Upper lobe of left lung (tissue), 6 donors: ENCODE results near the gene ST7. TPM values are rescaled to one million over a fixed set of nuclear protein-coding genes. Genes with fewer than 3 reads are reported as not detected.

ENCODE experiments used
- ATAC-seq, 2 donors: fragments of 200-7000 bp; cut with Tn5 transposase; one replicate each; pipeline ENCODE4 v1.9.1; 2022; ENCODE audit warnings: mild to moderate bottlenecking in 2 of 2, moderate library complexity in 2 of 2; ENCODE audit not compliant: low FRiP score in 2 of 2
- DNase-seq, 2 donors: peaks; one replicate each; pipeline ENCODE4 v3.0.0-alpha.2; 2019 to 2020
- H3K27ac ChIP-seq, 4 donors: fragments of 200-600 bp; sonication (generic); one replicate each; pipeline ENCODE4 v1.5.1; 2016 to 2019
- H3K27me3 ChIP-seq, 4 donors: fragments of 200-600 bp; sonication (generic); one replicate each; pipeline ENCODE4 v1.5.1; 2017 to 2019
- H3K36me3 ChIP-seq, 4 donors: fragments of 200-600 bp; sonication (generic); one replicate each; pipeline ENCODE4 v1.5.1; 2016 to 2019
- H3K4me1 ChIP-seq, 4 donors: fragments of 200-600 bp; sonication (generic); one replicate each; pipeline ENCODE4 v1.5.1; 2018 to 2019
- H3K4me3 ChIP-seq, 4 donors: fragments of 200-600 bp; sonication (generic); one replicate each; pipeline ENCODE4 v1.5.1; 2017 to 2019; ENCODE audit warnings: mild to moderate bottlenecking in 2 of 4, moderate library complexity in 1 of 4
- H3K9me3 ChIP-seq, 4 donors: fragments of 200-600 bp; sonication (generic); one replicate each; pipeline ENCODE4 v1.5.1; 2018 to 2019
- EP300 ChIP-seq, 4 donors: sonication (generic); formaldehyde crosslinking; IDR thresholded peaks; one replicate each; pipeline ENCODE4 v1.5.1; 2017; ENCODE audit warnings: antibody characterized with exemption in 4 of 4, control low read depth in 2 of 4
- POLR2A ChIP-seq, 4 donors: fragments of 450-650 bp; IDR thresholded peaks; one replicate each; pipeline ENCODE4 v1.5.1; 2016 to 2017; ENCODE audit warnings: antibody characterized with exemption in 4 of 4, mild to moderate bottlenecking in 2 of 4
- POLR2AphosphoS5 ChIP-seq, 2 donors: sonication (generic); formaldehyde crosslinking; IDR thresholded peaks; one replicate each; pipeline ENCODE4 v1.5.1; 2017; ENCODE audit warnings: antibody characterized with exemption in 2 of 2
- WGBS, 2 donors: methylation state at CpG; one replicate each; pipeline ENCODE4 v1.1.5; 2017 to 2018; 5-methylcytosine and 5-hydroxymethylcytosine counted together
- total RNA-seq, 6 donors: library from RNA; depleted of rRNA in 4 of 6; stranded (reverse); fragments of >200 nt in 4 of 6; gene quantifications; one replicate each; pipeline versions ENCODE4 v1.1.0 to v1.2.1, GENCODE V29; 2016 to 2021
- TF ChIP-seq, protein P1 (sequence below), 6 experiments: fragments of 450-650 bp in 4 of 6; fragments of 200-600 bp in 2 of 6; sonication (generic) in 2 of 6; IDR thresholded peaks; one replicate each; pipeline ENCODE4 v1.5.1; 2016 to 2019; ENCODE audit warnings: antibody characterized with exemption in 6 of 6
- donor health status: DM: no; HTN: no; CAD: no; lungs with moderate emphysema.
- donor health status: DM: no; HTN: yes; CAD: no; lungs with severe emphysema.

The ST7 gene
- total RNA-seq, 6 donors from 2014 or later = 36.0 to 135 (median 73.4) TPM

DNA sequence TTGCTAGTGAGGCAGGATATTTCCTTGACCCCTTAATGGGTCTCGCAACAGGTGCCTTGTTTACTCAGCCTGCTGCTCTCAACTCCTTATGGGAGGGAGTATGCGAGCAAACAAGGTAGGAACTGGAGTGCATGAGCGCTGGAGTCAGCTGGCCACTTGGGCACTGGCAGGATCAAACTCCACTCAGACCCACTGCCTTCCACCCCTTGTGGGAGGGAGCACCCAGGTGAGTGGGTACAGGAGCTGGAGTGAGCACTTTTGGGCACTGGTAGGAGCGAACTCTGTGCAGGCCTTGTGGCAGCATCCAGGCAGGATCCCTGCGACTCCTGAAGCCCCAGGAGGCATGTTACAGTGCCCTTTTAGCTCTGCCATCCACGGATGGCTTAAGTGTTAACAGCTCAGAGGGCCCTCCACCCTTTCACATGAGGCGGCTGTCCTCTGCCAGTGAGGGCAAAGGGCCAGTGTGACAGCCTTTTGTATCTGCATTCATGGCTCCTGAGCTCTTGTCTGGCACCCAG is 123.2 kb downstream of the ST7 start:
- no peaks in the 10 kb centered on the region for H3K9me3 ChIP-seq
- peak overlapping the region in 3 of 4 donors; percentile 30 to 62 (median 50) for H3K27ac ChIP-seq
- DNase-seq (peak; percentile 2 to 84), ATAC-seq (peak; percentile 59 to 85)
- TF ChIP-seq POLR2AphosphoS5 (IDR thresholded peaks at IDR 0.05) = peak in 1 of 2 donors; percentile 42
- TF ChIP-seq EP300 (IDR thresholded peaks at IDR 0.05) = peak in 1 of 4 donors; percentile 33
- TF ChIP-seq, protein P1, sequence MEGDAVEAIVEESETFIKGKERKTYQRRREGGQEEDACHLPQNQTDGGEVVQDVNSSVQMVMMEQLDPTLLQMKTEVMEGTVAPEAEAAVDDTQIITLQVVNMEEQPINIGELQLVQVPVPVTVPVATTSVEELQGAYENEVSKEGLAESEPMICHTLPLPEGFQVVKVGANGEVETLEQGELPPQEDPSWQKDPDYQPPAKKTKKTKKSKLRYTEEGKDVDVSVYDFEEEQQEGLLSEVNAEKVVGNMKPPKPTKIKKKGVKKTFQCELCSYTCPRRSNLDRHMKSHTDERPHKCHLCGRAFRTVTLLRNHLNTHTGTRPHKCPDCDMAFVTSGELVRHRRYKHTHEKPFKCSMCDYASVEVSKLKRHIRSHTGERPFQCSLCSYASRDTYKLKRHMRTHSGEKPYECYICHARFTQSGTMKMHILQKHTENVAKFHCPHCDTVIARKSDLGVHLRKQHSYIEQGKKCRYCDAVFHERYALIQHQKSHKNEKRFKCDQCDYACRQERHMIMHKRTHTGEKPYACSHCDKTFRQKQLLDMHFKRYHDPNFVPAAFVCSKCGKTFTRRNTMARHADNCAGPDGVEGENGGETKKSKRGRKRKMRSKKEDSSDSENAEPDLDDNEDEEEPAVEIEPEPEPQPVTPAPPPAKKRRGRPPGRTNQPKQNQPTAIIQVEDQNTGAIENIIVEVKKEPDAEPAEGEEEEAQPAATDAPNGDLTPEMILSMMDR (IDR thresholded peaks at IDR 0.05) = no peak
- TF ChIP-seq POLR2A (IDR thresholded peaks at IDR 0.05) = no peak
- no peak overlapping the region for H3K4me3 ChIP-seq
- H3K36me3 ChIP-seq = no peaks in the 10 kb centered on the region
- whole genome bisulfite sequencing, 2 donors = 70 to 76% methylated on average over 7 of the region's 7 CpGs
- H3K4me1 ChIP-seq = peaks cover 5 to 24% (median 18%) of the 10 kb centered on the region in 4 donors
- H3K27me3 ChIP-seq = no peaks in the 10 kb centered on the region

DNA sequence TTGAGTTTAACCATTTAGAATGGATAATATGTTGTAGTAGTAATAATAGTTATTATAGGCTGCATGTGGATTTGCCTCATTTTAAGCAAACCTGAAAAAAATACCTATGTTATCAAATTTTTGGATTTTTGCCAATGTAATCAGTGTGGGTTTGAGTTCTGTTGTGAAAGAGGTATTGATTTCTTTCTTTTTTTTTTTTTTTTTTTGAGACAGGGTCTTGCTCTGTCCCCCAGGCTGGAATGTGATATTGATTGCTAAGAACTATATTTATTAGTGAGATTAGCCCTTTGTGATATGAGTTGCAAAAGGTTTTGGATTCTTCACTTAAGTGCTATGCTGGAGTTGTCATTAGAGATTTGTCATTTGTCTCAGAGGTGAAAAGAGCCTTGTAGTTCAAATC is 124.4 kb downstream of the ST7 start:
- no peak for ATAC-seq
- Histone ChIP-seq H3K9me3 (no peaks in the 10 kb centered on the region), H3K27me3 (no peaks in the 10 kb centered on the region), H3K4me3 (no peak overlapping the region), H3K36me3 (no peaks in the 10 kb centered on the region), H3K4me1 (peaks cover 0 to 25% (median 12%) of the 10 kb centered on the region in 4 donors), H3K27ac (peak overlapping the region in 1 of 4 donors; percentile 50)
- DNase-seq = no peak
- TF ChIP-seq, protein P1 (IDR thresholded peaks at IDR 0.05) = no peak
- TF ChIP-seq POLR2A (IDR thresholded peaks at IDR 0.05) (no peak), POLR2AphosphoS5 (IDR thresholded peaks at IDR 0.05) (no peak)

DNA sequence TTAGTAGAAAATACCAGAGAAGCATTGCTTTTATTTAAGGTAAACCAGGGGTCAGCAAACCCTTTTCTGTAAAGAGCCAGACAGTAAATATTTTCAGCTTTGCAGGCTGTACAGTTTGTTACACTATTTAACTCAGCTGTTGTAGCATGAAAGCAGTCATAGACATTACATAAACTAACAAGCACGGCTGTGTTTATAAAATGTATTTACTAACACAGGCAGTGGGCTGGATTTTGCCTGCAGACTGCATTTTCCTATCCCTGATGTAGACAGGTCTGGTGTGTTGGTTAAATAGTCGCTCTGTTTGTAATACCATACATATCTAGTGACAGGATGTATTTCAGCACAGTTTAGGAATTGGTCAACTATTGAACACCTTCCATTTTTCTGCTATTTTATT is 129.3 kb downstream of the ST7 start:
- DNase-seq (no peak), ATAC-seq (no peak)
- H3K27me3 ChIP-seq = no peaks in the 10 kb centered on the region

DNA sequence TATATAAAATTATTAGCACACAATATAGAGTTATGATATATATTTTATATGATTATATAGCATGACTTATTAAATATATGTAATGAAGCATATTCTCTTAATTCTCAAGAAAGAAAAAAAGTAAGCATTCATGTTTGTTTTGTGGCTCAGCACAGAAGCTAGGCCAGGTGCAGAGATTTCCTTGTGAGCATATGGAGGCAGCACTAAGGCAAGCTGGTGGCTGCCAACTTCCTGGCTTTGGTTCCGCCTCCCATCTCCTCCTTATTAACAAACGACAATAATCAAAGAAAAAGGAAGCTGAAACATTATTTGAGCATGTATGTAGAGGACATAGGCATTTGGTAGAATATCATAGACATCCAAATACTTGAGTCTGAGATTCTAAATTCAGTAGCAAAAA is 130.3 kb downstream of the ST7 start:
- TF ChIP-seq, protein P1 (IDR thresholded peaks at IDR 0.05) = no peak
- TF ChIP-seq POLR2A (IDR thresholded peaks at IDR 0.05) = no peak
- no peak for TF ChIP-seq POLR2AphosphoS5 (IDR thresholded peaks at IDR 0.05)
- no peak for TF ChIP-seq EP300 (IDR thresholded peaks at IDR 0.05)
- no peak overlapping the region for H3K4me3 ChIP-seq
- peak in 1 of 2 donors; percentile 31 for ATAC-seq
- H3K9me3 ChIP-seq = no peaks in the 10 kb centered on the region
- no peak overlapping the region for H3K27ac ChIP-seq
- H3K36me3 ChIP-seq = no peaks in the 10 kb centered on the region
- no peak for DNase-seq
- peaks cover 8 to 32% (median 20%) of the 10 kb centered on the region in 4 donors for H3K4me1 ChIP-seq
- no peaks in the 10 kb centered on the region for H3K27me3 ChIP-seq
- WGBS, 2 donors = 37 to 38% methylated on average over 2 of the region's 2 CpGs

More for the DNA sequence above, 129.3 kb downstream of the ST7 start:
- Histone ChIP-seq H3K4me3 (no peak overlapping the region), H3K36me3 (no peaks in the 10 kb centered on the region), H3K9me3 (no peaks in the 10 kb centered on the region), H3K4me1 (peaks cover 3 to 22% (median 15%) of the 10 kb centered on the region in 4 donors), H3K27ac (no peak overlapping the region)
- WGBS, 2 donors = 50 to 65% methylated on average over 2 of the region's 2 CpGs
- TF ChIP-seq EP300 (IDR thresholded peaks at IDR 0.05) (no peak), POLR2AphosphoS5 (IDR thresholded peaks at IDR 0.05) (no peak)

DNA sequence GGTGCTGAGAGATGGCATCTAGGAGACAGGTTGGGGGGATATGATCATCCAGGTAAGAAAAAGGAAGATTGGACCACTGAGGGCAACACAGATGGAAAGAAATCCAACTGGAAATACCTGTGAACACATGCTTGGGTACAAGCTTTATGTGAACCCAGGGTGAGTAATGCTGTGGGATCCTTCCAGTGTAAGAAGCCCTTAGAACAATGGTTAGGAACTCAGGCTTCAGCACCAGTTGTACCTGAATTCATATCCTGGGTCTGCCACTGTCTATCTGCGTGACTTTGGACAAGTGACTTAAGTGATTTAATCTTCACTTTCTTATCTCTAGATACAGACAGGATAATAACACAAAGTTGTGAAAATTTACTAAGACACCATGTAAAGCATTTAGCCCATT is 131.0 kb downstream of the ST7 start:
- Histone ChIP-seq H3K9me3 (no peaks in the 10 kb centered on the region), H3K4me1 (peaks cover 8 to 37% (median 22%) of the 10 kb centered on the region in 4 donors), H3K4me3 (no peak overlapping the region), H3K36me3 (no peaks in the 10 kb centered on the region), H3K27ac (no peak overlapping the region), H3K27me3 (no peaks in the 10 kb centered on the region)
- DNase-seq = no peak
- TF ChIP-seq EP300 (IDR thresholded peaks at IDR 0.05) = no peak
- no peak for TF ChIP-seq POLR2A (IDR thresholded peaks at IDR 0.05)
- ATAC-seq = no peak
- 81 to 96% methylated on average over 1 of the region's 1 CpG for WGBS, 2 donors

DNA sequence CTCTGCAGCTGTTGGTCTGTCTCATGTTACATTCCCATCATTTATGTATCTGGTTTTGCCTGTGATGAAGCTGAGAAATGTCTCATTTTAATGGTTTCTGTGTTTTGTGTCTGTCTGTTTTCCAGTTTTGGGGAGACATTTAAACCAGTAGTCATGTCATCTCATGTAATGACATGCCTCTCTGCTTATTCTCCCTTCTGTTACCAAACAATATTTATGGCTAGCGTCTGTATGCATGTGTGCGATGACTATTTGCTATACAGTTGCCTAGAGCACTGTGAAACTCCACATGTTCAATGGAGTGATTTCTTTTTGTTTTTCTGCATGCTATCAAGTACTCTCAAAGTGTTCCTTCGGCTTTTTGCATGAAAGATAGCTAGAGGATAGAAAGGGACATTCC is 132.0 kb downstream of the ST7 start:
- DNase-seq (no peak), ATAC-seq (no peak)
- no peaks in the 10 kb centered on the region for H3K27me3 ChIP-seq
- H3K9me3 ChIP-seq = no peaks in the 10 kb centered on the region
- no peaks in the 10 kb centered on the region for H3K36me3 ChIP-seq
- H3K4me1 ChIP-seq = peaks cover 13 to 37% (median 25%) of the 10 kb centered on the region in 4 donors
- H3K27ac ChIP-seq = no peak overlapping the region
- TF ChIP-seq POLR2AphosphoS5 (IDR thresholded peaks at IDR 0.05) (no peak), POLR2A (IDR thresholded peaks at IDR 0.05) (no peak), EP300 (IDR thresholded peaks at IDR 0.05) (no peak)
- TF ChIP-seq, protein P1 (IDR thresholded peaks at IDR 0.05) = no peak
- 80 to 88% methylated on average over 3 of the region's 3 CpGs for WGBS, 2 donors
- H3K4me3 ChIP-seq = no peak overlapping the region
